Panc1 (cell line): ENCODE results near the gene XXYLT1. TPM values are rescaled to one million over a fixed set of nuclear protein-coding genes. Genes with fewer than 3 reads are reported as not detected.

Experiments used
- ATAC-seq: fragments of 200-7000 bp; cut with Tn5 transposase; 2 replicates; pipeline ENCODE4 v1.9.1; 2020; ENCODE audit warnings: mild to moderate bottlenecking, moderate library complexity
- BruUV-seq: library from RNA; stranded (reverse); fragments of 400-500 nt; replicated peaks from 2 replicates; lab custom pipeline; 2021; lab: Mats Ljungman, UMichigan
- CTCF ChIA-PET: fragments of 300-600 bp; sonication (Branson Sonifier 250); formaldehyde crosslinking; loops from one replicate; lab custom pipeline; 2022; ENCODE audit warnings: antibody characterized with exemption; lab: Charles Lee
- POLR2A ChIA-PET: fragments of 300-600 bp; sonication (Branson Sonifier 250); formaldehyde crosslinking; loops from one replicate; lab custom pipeline; 2022; ENCODE audit warnings: antibody characterized with exemption; lab: Charles Lee
- DNase-seq: peaks from one replicate; pipeline ENCODE4 v3.0.0-alpha.2; 2010; ENCODE audit warnings: low read depth, low spot score
- H3K27ac ChIP-seq: 2 replicates; pipeline ENCODE4 v1.5.1; 2011; ENCODE audit warnings: mild to moderate bottlenecking, low read length, inconsistent platforms
- H3K27me3 ChIP-seq: fragments of 200-500 bp; sonication (Bioruptor generic); 2 replicates; pipeline ENCODE4 v1.6.0; 2014; ENCODE audit warnings: low read length, inconsistent platforms; ENCODE audit not compliant: control insufficient read depth, insufficient read depth
- H3K36me3 ChIP-seq: fragments of 200-500 bp; sonication (Bioruptor generic); 2 replicates; pipeline ENCODE4 v1.5.1; 2014; ENCODE audit warnings: inconsistent platforms, mild to moderate bottlenecking, low read length, moderate library complexity; ENCODE audit not compliant: control insufficient read depth, insufficient read depth
- H3K4me1 ChIP-seq: 2 replicates; pipeline ENCODE4 v1.5.1; 2011; ENCODE audit warnings: inconsistent platforms, mild to moderate bottlenecking, low read length, moderate library complexity; ENCODE audit not compliant: control insufficient read depth, insufficient read depth
- H3K4me3 ChIP-seq, 2 experiments: 2 replicates each; pipeline ENCODE4 v1.5.1; 2011 to 2012; ENCODE audit warnings: low read depth in 2 of 2, low read length in 2 of 2, mild to moderate bottlenecking in 2 of 2, inconsistent platforms in 1 of 2, moderate library complexity in 1 of 2
- H3K9me3 ChIP-seq: fragments of 200-500 bp; sonication (Bioruptor generic); 2 replicates; pipeline ENCODE4 v1.5.1; 2014; ENCODE audit warnings: low read depth, mild to moderate bottlenecking, inconsistent platforms, low read length, moderate library complexity; ENCODE audit not compliant: control insufficient read depth, insufficient read depth
- CTCF ChIP-seq: fragments of 450-650 bp; IDR thresholded peaks from 2 replicates; pipeline ENCODE4 v1.5.1; 2017; ENCODE audit warnings: mild to moderate bottlenecking
- POLR2AphosphoS5 ChIP-seq: IDR thresholded peaks from 2 replicates; pipeline ENCODE4 v1.6.1; 2012; ENCODE audit warnings: mild to moderate bottlenecking, low read depth, low read length, moderate library complexity
- SIN3A ChIP-seq: IDR thresholded peaks from 2 replicates; pipeline ENCODE4 v1.6.1; 2012; ENCODE audit warnings: low read depth, mild to moderate bottlenecking, low read length, moderate library complexity, borderline replicate concordance; ENCODE audit not compliant: insufficient read depth
- TCF7L2 ChIP-seq: IDR thresholded peaks from 2 replicates; pipeline ENCODE4 v1.6.1; 2011; ENCODE audit warnings: mild to moderate bottlenecking, low read depth, low read length, inconsistent platforms
- in situ Hi-C: cut with HindIII; loops from 2 replicates; pipeline ENCODE4 v1.10.0; 2016; ENCODE audit warnings: low sequenced_read_pairs, low pct_unique_long_range_greater_than_20kb
- intact Hi-C: fragments of 100-400 bp; cut with micrococcal nuclease; formaldehyde crosslinking; loops from one replicate; pipeline ENCODE4 v1.10.0; 2022; ENCODE audit not compliant: unreplicated experiment
- total RNA-seq: library from RNA; stranded (reverse); gene quantifications from one replicate; pipeline ENCODE4 v1.2.1, GENCODE V29; 2021; ENCODE audit not compliant: unreplicated experiment
- TF ChIP-seq, protein P1 (sequence below), 2 experiments: IDR thresholded peaks; 2 replicates each; pipeline ENCODE4 v1.6.1; 2011 to 2012; ENCODE audit warnings: low read depth in 2 of 2, control low read depth in 1 of 2, low read length in 1 of 2, mild to moderate bottlenecking in 1 of 2, moderate library complexity in 1 of 2; ENCODE audit not compliant: insufficient read depth in 1 of 2

Gene XXYLT1
- total RNA-seq, 1 experiment from 2014 or later, result 26.0 TPM

DNA sequence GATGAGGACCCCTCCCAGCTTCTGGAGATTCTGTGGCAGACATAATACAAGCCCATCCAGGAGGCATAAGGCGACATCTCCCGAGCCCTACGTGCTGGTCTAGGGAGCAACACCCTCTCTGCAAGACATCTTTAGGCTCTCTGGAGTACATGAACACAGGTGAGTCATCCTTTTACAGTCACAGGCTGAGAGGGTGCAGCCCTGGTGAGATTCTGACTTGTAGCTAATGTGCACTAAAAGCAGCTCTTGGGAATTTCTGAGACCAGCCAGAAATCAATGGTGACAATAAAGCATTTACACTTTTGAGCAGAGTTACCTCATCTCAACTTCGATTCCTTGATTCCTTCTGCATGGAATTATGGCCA lies 131.1 kb downstream of the XXYLT1 start:
- H3K4me3 ChIP-seq, result no peak overlapping the region
- no peaks in the 10 kb centered on the region for H3K27me3 ChIP-seq
- H3K36me3 ChIP-seq, result no peaks in the 10 kb centered on the region
- no TSS peak for BruUV-seq
- H3K27ac ChIP-seq, result no peak overlapping the region
- ATAC-seq (peak; percentile 71), DNase-seq (no peak)
- CTCF ChIA-PET, result no interaction called here
- no peaks in the 10 kb centered on the region for H3K4me1 ChIP-seq
- TF ChIP-seq, protein P1, sequence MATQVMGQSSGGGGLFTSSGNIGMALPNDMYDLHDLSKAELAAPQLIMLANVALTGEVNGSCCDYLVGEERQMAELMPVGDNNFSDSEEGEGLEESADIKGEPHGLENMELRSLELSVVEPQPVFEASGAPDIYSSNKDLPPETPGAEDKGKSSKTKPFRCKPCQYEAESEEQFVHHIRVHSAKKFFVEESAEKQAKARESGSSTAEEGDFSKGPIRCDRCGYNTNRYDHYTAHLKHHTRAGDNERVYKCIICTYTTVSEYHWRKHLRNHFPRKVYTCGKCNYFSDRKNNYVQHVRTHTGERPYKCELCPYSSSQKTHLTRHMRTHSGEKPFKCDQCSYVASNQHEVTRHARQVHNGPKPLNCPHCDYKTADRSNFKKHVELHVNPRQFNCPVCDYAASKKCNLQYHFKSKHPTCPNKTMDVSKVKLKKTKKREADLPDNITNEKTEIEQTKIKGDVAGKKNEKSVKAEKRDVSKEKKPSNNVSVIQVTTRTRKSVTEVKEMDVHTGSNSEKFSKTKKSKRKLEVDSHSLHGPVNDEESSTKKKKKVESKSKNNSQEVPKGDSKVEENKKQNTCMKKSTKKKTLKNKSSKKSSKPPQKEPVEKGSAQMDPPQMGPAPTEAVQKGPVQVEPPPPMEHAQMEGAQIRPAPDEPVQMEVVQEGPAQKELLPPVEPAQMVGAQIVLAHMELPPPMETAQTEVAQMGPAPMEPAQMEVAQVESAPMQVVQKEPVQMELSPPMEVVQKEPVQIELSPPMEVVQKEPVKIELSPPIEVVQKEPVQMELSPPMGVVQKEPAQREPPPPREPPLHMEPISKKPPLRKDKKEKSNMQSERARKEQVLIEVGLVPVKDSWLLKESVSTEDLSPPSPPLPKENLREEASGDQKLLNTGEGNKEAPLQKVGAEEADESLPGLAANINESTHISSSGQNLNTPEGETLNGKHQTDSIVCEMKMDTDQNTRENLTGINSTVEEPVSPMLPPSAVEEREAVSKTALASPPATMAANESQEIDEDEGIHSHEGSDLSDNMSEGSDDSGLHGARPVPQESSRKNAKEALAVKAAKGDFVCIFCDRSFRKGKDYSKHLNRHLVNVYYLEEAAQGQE (IDR thresholded peaks at IDR 0.05; ENCODE audit: insufficient read depth in 1 of 2, low read depth in 2 of 2, low read length in 1 of 2), result no peak
- TF ChIP-seq CTCF (no peak), TCF7L2 (no peak), POLR2AphosphoS5 (no peak), SIN3A (no peak)
- peaks cover 5% of the 10 kb centered on the region; the same call in 1 of the 2 replicates for H3K9me3 ChIP-seq
- intact Hi-C loops, result no loop called here
- POLR2A ChIA-PET, result no interaction called here
- in situ Hi-C loops, result no loop called here

GRCh38 chr3:195139091-195139875 lies 131.7 kb downstream of the XXYLT1 start:
- Histone ChIP-seq H3K9me3 (peaks cover 5% of the 10 kb centered on the region; the same call in 1 of the 2 replicates), H3K27ac (no peak overlapping the region), H3K4me3 (no peak overlapping the region), H3K4me1 (no peaks in the 10 kb centered on the region), H3K27me3 (no peaks in the 10 kb centered on the region), H3K36me3 (no peaks in the 10 kb centered on the region)
- intact Hi-C loops (no loop called here), in situ Hi-C loops (no loop called here)
- DNase-seq (no peak), ATAC-seq (peak; percentile 30; the same call in 1 of the 2 replicates)
- ChIA-PET CTCF (no interaction called here), POLR2A (no interaction called here)
- BruUV-seq, result no TSS peak
- TF ChIP-seq, protein P1 (IDR thresholded peaks at IDR 0.05; ENCODE audit: insufficient read depth in 1 of 2, low read depth in 2 of 2, low read length in 1 of 2), result no peak
